Fibroblast of lung (primary cell): ENCODE results near the gene EGFL6.

ENCODE experiments used
- EZH2 ChIP-seq: IDR thresholded peaks from 2 replicates; pipeline ENCODE4 v1.5.1; 2012; ENCODE audit warnings: low read length, control low read depth, mild to moderate bottlenecking; ENCODE audit errors: missing control alignments
- TF ChIP-seq, protein P1 (sequence below), 2 donors: IDR thresholded peaks in 1 of 2; conservative IDR thresholded peaks in 1 of 2; 1 replicate in 1 of 2; 2 replicates in 1 of 2; pipeline ENCODE4 v1.5.1; 2011 to 2012; ENCODE audit warnings: low read length in 2 of 2, control low read depth in 1 of 2, inconsistent platforms in 1 of 2, low read depth in 1 of 2, mild to moderate bottlenecking in 1 of 2

DNA sequence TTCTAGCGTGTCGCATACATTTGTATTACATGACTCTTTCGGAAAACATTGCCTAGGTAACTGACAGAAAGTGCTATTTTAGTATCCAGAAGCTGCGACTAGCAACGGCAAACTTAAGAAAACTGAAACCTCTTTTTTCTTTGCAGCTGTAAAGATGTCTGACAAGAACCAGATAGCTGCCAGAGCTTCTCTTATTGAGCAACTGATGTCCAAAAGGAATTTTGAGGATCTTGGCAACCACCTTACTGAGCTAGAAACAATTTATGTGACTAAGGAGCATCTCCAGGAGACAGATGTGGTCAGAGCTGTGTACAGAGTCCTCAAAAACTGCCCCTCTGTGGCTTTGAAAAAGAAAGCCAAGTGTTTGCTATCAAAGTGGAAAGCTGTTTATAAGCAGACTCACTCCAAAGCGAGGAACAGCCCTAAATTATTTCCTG lies 93.0 kb downstream of the EGFL6 start:
- TF ChIP-seq, protein P1, sequence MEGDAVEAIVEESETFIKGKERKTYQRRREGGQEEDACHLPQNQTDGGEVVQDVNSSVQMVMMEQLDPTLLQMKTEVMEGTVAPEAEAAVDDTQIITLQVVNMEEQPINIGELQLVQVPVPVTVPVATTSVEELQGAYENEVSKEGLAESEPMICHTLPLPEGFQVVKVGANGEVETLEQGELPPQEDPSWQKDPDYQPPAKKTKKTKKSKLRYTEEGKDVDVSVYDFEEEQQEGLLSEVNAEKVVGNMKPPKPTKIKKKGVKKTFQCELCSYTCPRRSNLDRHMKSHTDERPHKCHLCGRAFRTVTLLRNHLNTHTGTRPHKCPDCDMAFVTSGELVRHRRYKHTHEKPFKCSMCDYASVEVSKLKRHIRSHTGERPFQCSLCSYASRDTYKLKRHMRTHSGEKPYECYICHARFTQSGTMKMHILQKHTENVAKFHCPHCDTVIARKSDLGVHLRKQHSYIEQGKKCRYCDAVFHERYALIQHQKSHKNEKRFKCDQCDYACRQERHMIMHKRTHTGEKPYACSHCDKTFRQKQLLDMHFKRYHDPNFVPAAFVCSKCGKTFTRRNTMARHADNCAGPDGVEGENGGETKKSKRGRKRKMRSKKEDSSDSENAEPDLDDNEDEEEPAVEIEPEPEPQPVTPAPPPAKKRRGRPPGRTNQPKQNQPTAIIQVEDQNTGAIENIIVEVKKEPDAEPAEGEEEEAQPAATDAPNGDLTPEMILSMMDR (conservative IDR thresholded peaks at IDR 0.05 in 1 of 2, IDR thresholded peaks at IDR 0.05 in 1 of 2; ENCODE audit: low read depth in 1 of 2, low read length in 2 of 2) = no peak
- no peak for TF ChIP-seq EZH2
